Measurements from ENCODE around the gene OR10A4.
"Not testable (repeated sequence)": the region's sequence is repeated elsewhere in the genome, so short reads cannot be mapped to it uniquely, and the experiment has no call there.

Gene OR10A4

DNA sequence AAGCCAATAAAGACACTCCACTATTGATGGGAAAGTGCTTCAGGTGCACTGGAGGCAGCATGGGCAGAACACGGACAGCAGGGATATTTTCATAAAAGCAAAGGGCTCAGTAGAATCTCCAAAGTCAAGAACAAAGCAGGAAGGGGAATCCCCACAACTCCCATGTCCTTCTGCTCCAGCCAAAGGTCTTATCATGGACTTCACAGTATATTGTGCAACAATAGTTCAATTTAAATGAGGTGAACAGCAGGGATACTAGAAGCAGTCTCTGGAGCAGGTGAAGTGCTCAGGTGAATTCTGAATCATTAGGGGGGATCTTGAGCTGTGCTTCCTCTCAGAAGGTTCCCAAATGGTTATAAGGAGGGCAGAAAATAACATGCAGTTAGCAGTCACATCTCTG is 22.5 kb downstream of the OR10A4 start:
- no peak for DNase-seq (ENCODE audit: low read depth)

DNA sequence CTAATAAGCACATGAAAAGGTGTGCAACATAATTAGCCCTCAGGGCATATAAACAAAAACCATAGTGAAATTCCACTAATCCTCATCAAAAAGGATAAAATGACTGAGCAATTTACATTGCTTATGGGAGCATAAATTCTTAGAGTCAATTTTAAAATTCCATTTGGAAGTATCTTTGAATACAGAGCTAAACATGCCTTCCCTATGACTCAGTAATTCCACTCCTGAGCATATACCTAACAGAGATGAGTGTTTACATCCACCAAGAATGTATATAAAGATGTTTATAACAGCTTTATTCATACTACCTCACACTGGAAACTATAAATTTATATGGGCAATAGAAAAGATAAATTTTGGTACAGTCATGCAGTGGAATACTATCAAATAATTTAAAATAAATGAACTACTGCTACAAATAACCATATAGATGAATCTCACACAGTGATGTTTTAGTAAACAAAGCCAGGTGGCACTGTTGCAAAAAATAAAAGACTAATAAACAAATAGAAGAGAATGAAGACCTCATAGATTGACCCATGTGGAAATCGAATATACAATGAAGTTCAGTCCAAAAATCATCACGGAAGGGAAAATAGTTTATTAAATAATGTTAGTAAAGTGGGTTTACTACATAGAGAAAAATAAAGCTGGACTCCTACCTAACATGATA is 24.0 kb downstream of the OR10A4 start:
- no peak for DNase-seq (ENCODE audit: low read depth)

DNA sequence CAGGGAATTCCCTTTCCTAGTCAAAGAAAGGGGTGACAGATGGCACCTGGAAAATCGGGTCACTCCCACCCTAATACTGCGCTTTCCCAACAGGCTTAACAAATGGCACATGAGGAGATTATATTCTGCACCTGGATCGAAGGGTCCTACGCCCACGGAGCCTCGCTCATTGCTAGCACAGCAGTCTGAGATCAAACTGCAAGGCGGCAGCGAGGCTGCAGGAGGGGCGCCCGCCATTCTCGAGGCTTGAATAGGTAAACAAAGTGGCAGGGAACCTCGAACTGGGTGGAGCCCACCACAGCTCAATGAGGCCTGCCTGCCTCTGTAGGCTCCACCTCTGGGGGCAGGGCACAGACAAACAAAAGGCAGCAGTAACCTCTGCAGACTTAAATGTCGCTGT is 28.4 kb downstream of the OR10A4 start:
- DNase-seq (ENCODE audit: low read depth) = not testable (repeated sequence)

DNA sequence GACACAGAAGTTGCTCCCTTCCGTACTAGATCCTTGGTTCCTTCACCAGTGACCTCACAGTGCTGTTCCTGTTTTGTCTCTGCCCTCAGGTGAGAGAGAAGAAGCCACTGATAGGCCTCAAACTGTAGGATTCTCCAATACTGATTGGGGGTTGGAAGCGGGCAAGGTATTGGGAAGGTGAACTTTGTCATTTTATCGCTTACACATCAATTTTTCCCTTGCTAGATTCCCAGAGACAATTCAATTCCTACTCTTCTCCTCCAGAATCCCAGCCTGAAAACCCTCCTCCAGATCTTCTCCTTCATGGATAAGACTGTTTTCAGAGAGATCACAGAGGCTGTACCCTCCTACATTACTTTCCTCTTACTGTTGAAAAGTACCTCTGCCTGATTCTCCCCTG is 35.0 kb downstream of the OR10A4 start:
- no peak for DNase-seq (ENCODE audit: low read depth)

DNA sequence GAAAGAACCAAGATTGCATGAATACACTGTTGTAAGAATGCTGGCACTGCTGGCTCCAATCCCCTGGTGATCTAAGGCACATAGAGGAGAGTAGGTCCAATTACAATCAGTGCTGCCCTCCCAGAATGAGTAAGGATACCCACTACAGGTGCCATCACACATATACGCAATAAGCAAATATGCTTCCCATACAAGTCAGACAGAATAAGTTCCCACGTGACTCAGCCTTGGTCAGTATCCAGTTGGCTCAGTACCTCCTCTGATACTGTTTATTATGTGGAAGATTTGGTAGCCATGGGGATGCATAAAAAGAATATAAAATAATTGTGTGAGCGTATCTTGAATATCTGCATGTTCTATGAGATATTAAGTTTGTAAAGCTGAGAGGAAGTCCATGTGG is 35.5 kb downstream of the OR10A4 start:
- no peak for DNase-seq (ENCODE audit: low read depth)

DNA sequence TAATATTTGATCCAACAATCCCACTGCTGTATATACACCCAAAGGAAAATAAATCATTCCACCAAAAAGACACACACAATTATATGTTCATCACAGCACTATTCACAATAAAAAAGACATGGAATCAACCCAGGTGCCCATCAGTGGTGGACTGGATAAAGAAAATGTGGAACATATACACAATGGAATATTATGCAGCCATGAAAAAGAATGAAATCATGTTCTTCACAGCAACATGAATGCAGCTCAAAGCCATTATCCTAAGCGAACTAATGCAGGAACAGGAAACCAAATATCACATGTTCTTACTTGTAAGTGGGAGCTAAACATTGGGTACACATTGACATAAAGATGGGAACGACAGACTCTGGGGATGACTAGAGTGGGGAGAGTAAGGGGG is 43.3 kb downstream of the OR10A4 start:
- no peak for DNase-seq (ENCODE audit: low read depth)

DNA sequence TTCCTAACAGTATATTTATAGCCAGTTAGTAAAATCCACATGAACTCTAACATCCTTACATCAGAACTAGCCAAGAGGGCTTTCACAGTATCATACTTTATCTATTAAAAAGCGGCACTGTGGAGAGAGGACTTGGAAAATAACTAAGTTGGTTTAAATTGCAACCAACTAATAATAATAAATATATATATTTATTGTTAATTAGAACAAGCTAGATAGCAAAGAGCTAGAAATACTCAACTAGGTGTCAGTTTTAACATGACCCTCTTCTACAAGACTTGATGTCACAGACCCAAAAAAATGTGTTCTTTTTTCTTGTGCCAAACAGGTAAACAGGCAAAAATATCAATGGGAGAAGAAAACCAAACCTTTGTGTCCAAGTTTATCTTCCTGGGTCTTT is 44.3 kb downstream of the OR10A4 start, which contains the start of gene OR2D3:
Gene OR2D3 (plus strand): TSS at position 301 of the 400 bp plus-strand sequence. CDS start 0 bp downstream, at position 301.
- no peak for DNase-seq (ENCODE audit: low read depth)

DNA sequence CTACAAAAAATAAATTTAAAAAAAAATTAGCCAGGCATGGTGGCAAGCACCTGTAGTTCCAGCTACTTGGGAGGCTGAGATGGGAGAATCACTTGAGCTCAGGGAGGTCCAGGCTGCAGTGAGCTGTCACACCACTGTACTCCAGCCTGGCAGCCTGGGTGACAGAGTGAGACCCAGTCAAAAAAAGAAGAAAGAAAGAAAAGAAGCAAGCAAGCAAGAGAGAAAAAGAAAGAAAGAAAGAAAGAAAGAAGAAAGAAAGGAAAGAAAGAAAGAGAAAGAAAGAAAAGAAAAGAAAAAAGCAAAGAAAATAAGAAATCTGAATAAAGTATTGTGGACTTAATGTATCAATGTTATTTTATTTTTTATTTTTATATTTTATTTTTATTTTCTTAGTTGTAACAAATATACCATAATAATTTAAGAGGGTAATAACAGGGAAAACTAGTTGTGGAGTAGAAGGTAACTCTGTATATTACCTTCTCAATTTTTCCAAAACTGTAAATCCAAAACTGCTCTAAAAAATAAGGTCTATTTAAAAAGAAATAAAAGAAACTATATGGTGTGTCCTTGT is 48.7 kb downstream of the OR10A4 start:
- DNase-seq (ENCODE audit: low read depth) = no peak

DNA sequence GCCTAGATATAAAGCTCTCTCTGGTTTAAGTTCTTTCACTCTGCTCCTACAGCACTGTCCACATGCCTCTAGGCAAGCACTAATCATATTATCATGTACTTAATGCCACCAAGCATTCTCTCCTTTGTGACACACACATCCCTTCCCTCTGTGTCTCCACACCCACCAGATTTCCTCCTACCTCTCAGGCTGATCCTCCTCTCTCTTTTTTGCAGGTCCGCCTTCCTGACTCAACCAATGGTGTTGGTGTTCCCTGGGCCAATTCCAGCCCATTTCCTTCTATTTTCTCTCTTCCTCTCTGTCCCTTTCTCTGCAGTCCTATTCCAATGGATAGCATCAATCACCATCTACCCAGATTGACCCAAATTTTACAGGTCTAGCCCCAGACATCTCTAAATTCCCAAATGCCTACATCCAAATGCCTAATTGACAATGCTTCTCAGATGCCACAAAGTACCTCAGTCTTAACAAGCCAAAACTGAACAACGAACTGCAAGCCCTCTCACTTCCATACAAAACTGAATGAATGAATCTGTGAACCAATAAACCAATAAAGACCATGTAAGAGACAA is 49.3 kb downstream of the OR10A4 start:
- DNase-seq (ENCODE audit: low read depth) = no peak

DNA sequence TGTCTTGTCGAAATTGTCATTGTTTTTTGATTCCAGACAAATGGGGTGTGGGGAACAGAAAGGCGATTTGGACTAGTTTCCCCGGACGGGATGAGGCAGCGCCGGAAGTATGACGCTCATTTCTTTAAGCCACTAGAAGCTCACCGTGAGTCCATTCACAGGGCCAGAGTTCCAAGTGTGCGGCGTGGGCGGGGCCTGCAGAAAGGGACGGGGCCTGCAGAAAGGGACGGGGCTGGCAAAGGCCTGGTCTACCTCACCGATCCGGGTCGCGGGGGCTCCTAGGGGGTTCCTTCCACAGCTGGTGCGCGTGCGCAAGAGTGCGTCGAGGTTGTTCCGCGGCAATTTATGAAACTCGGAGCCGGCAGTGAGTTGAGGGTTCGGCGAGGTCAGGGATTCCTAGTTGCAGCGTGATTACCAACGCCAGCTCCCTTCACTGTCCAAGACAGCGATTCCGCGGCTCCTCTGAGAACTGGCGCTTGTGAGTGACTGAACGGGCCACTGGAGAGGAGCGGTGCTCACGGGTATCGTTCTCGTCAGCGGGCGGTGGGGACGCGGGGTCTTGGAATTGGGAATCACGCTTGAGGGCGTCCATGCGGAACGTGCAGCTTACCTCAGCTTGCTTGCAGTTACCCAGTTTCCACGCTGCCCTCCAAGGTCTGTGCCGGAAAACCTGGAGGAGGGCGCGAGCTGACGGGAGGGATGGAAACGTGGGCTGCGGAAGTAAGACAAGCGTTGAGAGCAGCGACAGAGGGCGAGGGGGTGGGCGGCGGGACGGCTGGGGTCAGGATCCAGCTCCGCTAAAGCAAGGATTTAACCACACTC is 50.0 kb downstream of the OR10A4 start, which contains the start of gene ZNF215:
Gene ZNF215 (plus strand): TSS at position 219 of the 822 bp plus-strand sequence. CDS start 5,847 bp downstream, outside the sequence.
- no peak for DNase-seq (ENCODE audit: low read depth)

DNA sequence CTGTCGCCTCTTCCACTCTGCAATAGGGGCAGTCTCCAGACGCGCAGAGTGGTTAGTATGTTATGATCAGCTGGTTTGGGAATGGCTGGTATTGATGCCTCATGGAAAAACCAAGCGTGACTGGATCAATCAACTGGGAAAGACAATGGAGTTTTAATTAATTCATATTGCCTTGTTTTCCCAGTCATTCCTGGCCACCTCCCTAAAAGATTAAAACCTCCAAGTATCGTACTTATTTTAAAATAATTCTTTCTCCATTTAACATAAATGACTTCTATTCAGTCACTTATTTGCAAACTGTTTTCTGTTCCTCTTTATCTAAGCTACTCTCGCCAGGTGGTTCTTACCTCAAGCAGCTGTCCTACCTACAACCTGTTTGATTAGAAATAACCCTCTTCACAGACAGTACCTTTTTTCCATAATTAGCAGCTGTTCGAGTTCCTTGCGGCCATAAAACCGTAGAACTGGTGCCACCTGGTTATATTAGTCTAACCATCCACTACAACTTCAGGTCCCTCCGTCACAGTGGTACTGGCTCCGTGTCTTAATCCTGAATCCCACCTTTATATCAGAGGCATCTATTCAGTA is 50.7 kb downstream of the OR10A4 start:
- no peak for DNase-seq (ENCODE audit: low read depth)
